Activated T-cell treated with anti-CD3 and anti-CD28 coated beads, Interleukin-2, amount 50 U/mL, for 4 hours (primary cell): ENCODE results near the gene LRRC63. TPM values are rescaled to one million over a fixed set of nuclear protein-coding genes. Genes with fewer than 3 reads are reported as not detected.

Experiments used
- ATAC-seq, 2 donors: fragments of 200-7000 bp; cut with Tn5 transposase; one replicate each; pipeline ENCODE4 v1.10.0; 2021
- DNase-seq: peaks from one replicate; pipeline ENCODE4 v3.0.0-alpha.2; 2020
- H3K27me3 Mint-ChIP-seq: one replicate; pipeline ENCODE4 v1.8.0; 2021; ENCODE audit warnings: low read depth, mixed read lengths
- H3K36me3 Mint-ChIP-seq: one replicate; pipeline ENCODE4 v1.8.0; 2022; ENCODE audit warnings: mixed read lengths; ENCODE audit not compliant: insufficient read depth
- H3K4me1 Mint-ChIP-seq: one replicate; pipeline ENCODE4 v1.8.0; 2021; ENCODE audit warnings: low read depth, mixed read lengths
- H3K4me3 Mint-ChIP-seq: one replicate; pipeline ENCODE4 v1.8.0; 2021; ENCODE audit warnings: mild to moderate bottlenecking, moderate library complexity, mixed read lengths
- H3K9me3 Mint-ChIP-seq: one replicate; pipeline ENCODE4 v1.8.0; 2021; ENCODE audit warnings: mixed read lengths
- total RNA-seq, 3 donors: library from RNA; stranded (reverse); gene quantifications; one replicate each; pipeline ENCODE4 v1.2.1, GENCODE V29; 2021

LRRC63 gene
- total RNA-seq, 3 donors from 2014 or later, result 0.16 TPM; not detected in 2

DNA sequence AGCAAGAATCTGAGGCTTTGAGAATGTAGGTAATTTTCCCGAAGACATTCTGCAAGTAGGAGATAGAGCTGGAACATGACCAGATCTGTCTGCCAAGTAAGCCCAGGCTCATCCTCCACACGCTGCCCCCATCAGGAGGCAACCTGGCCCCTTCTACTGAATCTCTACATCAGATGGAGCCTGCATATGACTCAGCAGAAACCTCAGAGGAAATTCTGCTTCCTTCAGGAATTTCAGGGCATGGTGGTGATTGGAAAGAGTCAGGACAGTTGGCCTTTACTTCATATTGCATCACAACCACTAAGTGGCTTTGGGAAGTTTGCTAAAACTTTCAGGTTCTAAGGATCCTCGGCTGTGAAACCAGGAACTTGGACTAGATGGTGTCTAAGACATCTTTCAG lies 85.2 kb downstream of the LRRC63 start:
- peaks cover 4% of the 10 kb centered on the region for H3K9me3 Mint-ChIP-seq
- peaks cover 47% of the 10 kb centered on the region for H3K4me1 Mint-ChIP-seq
- ATAC-seq (no peak), DNase-seq (no peak)
- no peaks in the 10 kb centered on the region for H3K27me3 Mint-ChIP-seq
- H3K36me3 Mint-ChIP-seq, result no peaks in the 10 kb centered on the region
- H3K4me3 Mint-ChIP-seq, result no peak overlapping the region

DNA sequence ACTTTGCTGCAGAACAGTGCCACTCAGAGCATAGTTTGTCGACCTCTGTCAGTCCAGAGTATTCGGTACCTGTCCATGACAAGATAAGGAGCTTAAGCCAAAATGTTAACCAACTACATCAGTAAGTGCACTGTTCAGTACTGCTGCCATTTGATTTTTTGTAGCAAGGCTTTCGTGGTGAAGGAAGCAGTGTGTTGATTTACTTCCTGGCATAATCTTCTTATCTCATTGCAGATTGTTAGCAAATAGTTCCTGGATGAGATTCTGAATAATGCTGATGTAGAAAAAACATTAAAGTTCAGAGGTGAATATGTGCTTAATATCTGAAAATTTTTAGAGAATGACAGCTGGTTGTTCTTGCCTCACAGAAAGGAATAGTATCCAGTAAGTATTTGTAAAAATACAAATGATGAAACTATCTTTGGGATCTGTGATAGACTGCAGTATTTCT lies 85.7 kb downstream of the LRRC63 start:
- H3K36me3 Mint-ChIP-seq, result no peaks in the 10 kb centered on the region
- no peaks in the 10 kb centered on the region for H3K27me3 Mint-ChIP-seq
- H3K4me3 Mint-ChIP-seq, result no peak overlapping the region
- no peak for ATAC-seq
- H3K9me3 Mint-ChIP-seq, result peaks cover 8% of the 10 kb centered on the region
- peaks cover 47% of the 10 kb centered on the region for H3K4me1 Mint-ChIP-seq
- no peak for DNase-seq

DNA sequence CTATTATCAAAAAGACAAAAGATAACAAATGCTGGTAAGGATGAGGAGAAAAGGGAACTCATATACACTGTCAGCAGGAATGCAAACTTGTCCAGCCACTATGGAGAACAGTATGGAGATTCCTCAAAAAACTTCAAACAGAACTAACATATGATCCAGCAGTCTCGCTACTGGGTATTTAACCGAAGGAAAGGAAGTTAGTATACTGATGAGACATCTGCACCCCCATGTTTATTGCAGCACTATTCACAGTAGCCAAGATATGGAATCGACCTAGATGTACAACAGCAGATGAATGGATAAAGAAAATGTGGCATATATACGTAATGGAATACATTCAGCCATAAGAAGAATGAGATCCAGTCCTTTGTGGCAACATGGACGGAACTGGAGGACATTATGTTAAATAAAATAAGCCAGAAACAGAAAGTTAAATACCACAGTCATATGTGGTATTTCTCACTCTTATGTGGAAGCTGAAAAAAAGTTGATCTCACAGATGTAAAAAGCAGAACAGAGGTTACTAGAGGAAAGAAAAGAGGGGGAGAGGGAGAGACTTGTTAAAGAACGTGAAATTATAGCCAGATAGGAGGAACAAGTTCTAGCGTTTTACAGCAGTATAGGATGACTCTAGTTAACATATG lies 92.1 kb downstream of the LRRC63 start:
- no peak for DNase-seq
- peaks cover 15% of the 10 kb centered on the region for H3K9me3 Mint-ChIP-seq
- peak; percentile 61 to 72 for ATAC-seq

DNA sequence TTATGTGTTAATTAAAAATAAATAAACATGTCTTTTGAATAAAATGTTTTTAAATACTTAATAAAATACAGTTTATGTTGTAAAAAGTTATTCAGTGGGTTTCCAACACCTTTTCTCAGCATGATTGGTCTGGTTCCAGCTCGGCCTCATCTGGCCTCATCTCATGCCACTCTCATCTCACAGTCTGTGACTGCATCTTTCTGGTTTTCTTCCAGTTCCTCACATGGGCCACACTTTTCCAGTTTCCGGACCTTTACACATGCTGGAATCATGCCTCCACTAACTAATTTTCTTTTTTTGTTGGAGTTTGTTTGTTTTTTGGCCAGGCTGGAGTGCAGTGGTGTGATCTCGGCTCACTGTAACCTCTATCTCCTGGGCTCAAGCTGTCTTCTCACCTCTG lies 92.8 kb downstream of the LRRC63 start:
- Mint-ChIP-seq H3K9me3 (peaks cover 15% of the 10 kb centered on the region), H3K4me3 (peak overlapping the region; percentile 23)

More for the DNA sequence above, 92.1 kb downstream of the LRRC63 start:
- no peaks in the 10 kb centered on the region for H3K27me3 Mint-ChIP-seq
- H3K36me3 Mint-ChIP-seq, result peaks cover 1% of the 10 kb centered on the region
- H3K4me1 Mint-ChIP-seq, result peaks cover 17% of the 10 kb centered on the region
- H3K4me3 Mint-ChIP-seq, result peak overlapping the region; percentile 19

DNA sequence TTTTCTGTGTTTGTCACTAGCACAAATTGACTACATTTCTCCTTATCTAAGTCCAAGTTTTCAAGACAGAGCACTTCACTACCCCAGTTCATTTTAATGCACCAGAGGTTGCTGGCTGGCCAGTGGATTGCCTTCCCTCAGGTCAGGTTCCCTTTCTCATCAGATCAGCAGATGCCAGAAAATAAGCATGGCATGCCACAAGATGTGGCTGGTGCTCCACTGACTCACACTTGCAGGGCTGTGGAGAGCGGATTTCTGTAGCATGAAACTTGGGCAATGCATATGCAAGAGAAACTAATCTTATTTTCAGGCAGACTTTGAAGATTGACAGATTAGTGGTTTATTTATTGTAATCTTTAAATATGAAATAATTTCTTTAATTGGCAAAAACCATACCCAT lies 95.8 kb downstream of the LRRC63 start:
- peaks cover 14% of the 10 kb centered on the region for H3K9me3 Mint-ChIP-seq
- ATAC-seq, result no peak
- H3K36me3 Mint-ChIP-seq, result peaks cover 8% of the 10 kb centered on the region
- no peak overlapping the region for H3K4me3 Mint-ChIP-seq
- no peaks in the 10 kb centered on the region for H3K27me3 Mint-ChIP-seq
- H3K4me1 Mint-ChIP-seq, result peaks cover 15% of the 10 kb centered on the region
- DNase-seq, result no peak

More for the DNA sequence above, 92.8 kb downstream of the LRRC63 start:
- Mint-ChIP-seq H3K27me3 (no peaks in the 10 kb centered on the region), H3K4me1 (peaks cover 15% of the 10 kb centered on the region), H3K36me3 (peaks cover 1% of the 10 kb centered on the region)
- DNase-seq (no peak), ATAC-seq (no peak)

DNA sequence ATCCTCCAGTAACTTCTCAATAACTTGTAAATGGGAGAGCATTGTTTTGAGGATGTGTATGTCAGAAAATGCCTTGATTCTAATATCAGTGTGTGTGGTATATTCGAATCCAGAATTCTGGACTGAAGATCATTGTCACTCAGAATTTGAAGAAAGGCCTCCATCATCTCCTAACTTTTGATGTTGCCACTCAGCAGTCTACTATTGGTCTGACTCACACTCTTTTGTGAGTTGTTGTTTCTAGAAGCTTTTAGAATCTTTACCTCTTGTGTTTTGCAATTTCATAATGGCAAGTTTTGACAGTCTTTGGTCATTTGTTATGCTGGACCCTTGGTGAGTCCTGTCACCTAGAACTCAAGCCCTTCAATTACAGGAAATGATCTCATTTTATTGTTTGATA lies 98.3 kb downstream of the LRRC63 start:
- peaks cover 14% of the 10 kb centered on the region for H3K36me3 Mint-ChIP-seq
- no peak for ATAC-seq
- no peak overlapping the region for H3K4me3 Mint-ChIP-seq
- no peak for DNase-seq
- peaks cover 7% of the 10 kb centered on the region for H3K9me3 Mint-ChIP-seq
- peaks cover 13% of the 10 kb centered on the region for H3K4me1 Mint-ChIP-seq
- no peaks in the 10 kb centered on the region for H3K27me3 Mint-ChIP-seq

DNA sequence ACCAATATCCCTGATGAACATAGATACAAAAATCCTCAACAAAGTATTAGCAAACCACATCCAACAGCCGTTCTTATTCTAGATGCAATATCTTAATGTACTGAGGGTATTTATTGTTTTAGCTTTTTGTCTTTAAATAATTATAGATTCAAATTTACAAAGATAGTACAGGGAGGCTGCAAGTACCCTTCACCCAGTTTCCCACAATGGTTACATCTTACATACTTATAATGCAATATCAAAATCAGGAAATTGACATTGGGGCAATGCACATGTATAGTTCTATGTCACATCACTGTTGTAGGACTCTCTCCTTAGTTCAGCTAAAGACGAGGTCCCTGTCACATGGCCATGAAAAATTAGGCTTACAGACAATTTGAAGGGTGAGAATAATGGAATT lies 99.5 kb downstream of the LRRC63 start:
- DNase-seq (no peak), ATAC-seq (no peak)
- H3K27me3 Mint-ChIP-seq, result no peaks in the 10 kb centered on the region
- peaks cover 15% of the 10 kb centered on the region for H3K4me1 Mint-ChIP-seq
- H3K9me3 Mint-ChIP-seq, result peaks cover 7% of the 10 kb centered on the region
- H3K36me3 Mint-ChIP-seq, result peaks cover 17% of the 10 kb centered on the region
- no peak overlapping the region for H3K4me3 Mint-ChIP-seq

DNA sequence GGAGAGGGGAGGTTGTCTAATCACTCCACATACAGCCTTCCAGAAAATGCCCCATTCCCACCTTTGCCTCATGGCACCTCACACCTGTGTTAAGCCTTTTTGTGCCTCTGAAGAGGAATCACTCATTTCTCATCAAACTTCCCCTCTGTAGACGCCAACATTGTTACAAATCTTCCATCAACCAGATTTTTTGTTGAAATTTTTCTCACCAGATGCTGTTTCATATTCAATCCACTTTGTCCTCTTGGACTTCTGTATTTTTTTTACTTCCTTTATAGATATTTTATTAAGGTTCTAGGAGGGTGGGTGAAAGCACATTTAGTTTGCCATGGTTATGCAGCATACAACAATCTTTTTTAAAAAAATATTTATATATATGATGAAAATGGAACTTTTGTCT lies 101.3 kb downstream of the LRRC63 start:
- ATAC-seq, result no peak
- H3K4me3 Mint-ChIP-seq, result no peak overlapping the region
- peaks cover 17% of the 10 kb centered on the region for H3K4me1 Mint-ChIP-seq
- H3K27me3 Mint-ChIP-seq, result no peaks in the 10 kb centered on the region
- H3K9me3 Mint-ChIP-seq, result peaks cover 7% of the 10 kb centered on the region
- peaks cover 22% of the 10 kb centered on the region for H3K36me3 Mint-ChIP-seq
- DNase-seq, result no peak

DNA sequence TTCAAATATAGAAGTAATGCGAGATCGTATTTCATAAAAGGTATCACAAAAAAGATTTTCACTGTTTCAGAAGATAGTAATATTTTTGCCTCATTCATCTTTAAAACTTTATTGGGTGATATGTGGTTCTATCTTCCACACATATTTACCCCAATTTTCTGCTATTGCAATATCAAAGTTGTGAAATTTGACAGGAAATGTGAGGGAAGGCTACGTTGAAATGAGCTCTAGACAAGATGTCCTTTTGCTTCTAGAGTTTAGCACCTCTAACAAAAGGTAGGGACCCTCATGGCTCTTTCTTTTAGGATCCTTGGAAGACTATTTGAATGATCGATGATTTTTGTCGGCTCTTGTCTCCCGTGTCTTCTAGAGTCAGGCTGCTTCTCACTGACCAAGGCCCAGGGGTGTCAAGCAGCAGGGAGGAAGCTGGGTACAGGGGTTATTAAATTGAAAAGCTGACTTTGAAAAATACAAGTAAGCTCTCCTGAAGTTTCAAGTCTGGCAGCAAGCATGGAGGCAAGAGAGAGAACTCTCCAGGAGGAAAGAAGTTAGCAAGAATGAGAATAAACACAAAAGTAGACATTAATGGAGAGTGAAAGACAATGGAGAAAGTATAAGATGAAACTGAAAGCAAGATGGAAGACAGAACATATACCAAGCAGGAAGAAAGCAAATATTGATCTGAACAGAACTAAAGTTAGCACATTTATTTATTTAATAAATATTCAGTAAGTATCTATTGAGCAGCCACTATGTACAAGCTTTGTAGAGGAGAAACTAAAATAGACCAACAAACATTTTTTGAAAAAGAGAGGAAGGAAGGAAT lies 101.9 kb downstream of the LRRC63 start:
- ATAC-seq, result no peak
- H3K36me3 Mint-ChIP-seq, result peaks cover 20% of the 10 kb centered on the region

DNA sequence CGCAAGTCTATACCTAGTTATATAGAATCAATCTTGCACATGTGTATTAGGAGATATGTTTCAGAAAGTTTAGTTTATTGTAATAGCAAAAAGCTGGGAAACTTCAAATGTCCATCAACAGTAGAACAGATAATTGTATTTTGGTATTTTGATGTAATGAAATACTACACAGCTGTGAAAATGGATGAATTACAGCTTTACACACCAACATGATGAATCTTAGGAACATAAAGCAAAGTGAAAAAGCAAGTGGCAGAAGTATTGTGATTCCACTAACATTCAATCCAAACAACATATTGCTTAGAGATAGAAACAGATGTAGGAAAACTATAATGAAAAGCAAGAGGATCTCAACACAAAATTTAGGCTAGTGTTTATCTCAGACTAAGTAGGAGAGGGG lies 102.9 kb downstream of the LRRC63 start:
- no peak for ATAC-seq
- Mint-ChIP-seq H3K9me3 (peaks cover 5% of the 10 kb centered on the region), H3K4me1 (peaks cover 26% of the 10 kb centered on the region), H3K4me3 (no peak overlapping the region), H3K36me3 (peaks cover 20% of the 10 kb centered on the region), H3K27me3 (no peaks in the 10 kb centered on the region)
- no peak for DNase-seq

More for the DNA sequence above, 101.9 kb downstream of the LRRC63 start:
- DNase-seq, result no peak
- Mint-ChIP-seq H3K4me1 (peaks cover 20% of the 10 kb centered on the region), H3K9me3 (peaks cover 7% of the 10 kb centered on the region), H3K4me3 (peak overlapping the region; percentile 19), H3K27me3 (no peaks in the 10 kb centered on the region)

DNA sequence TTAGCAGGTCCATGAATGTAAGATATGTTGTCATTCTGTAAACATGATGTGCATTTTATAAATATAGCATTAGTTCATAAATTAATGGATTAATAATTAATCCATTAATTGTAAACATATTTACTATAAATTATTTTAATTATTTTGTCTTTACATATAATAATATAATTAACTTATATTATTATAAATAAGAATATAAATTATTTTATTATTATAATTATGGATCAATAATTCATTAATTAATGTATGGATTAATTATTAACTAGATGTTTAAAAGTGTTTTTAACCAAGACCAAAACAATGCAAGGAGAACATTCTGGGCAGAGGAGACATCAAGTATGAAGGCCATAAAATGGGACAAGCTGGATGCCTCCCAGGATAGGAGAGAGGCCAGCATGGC lies 103.3 kb downstream of the LRRC63 start:
- H3K4me3 Mint-ChIP-seq, result no peak overlapping the region
- peaks cover under 1% of the 10 kb centered on the region for H3K9me3 Mint-ChIP-seq
- ATAC-seq, result no peak
- no peaks in the 10 kb centered on the region for H3K27me3 Mint-ChIP-seq
- peaks cover 26% of the 10 kb centered on the region for H3K4me1 Mint-ChIP-seq
- no peak for DNase-seq
- H3K36me3 Mint-ChIP-seq, result peaks cover 18% of the 10 kb centered on the region

DNA sequence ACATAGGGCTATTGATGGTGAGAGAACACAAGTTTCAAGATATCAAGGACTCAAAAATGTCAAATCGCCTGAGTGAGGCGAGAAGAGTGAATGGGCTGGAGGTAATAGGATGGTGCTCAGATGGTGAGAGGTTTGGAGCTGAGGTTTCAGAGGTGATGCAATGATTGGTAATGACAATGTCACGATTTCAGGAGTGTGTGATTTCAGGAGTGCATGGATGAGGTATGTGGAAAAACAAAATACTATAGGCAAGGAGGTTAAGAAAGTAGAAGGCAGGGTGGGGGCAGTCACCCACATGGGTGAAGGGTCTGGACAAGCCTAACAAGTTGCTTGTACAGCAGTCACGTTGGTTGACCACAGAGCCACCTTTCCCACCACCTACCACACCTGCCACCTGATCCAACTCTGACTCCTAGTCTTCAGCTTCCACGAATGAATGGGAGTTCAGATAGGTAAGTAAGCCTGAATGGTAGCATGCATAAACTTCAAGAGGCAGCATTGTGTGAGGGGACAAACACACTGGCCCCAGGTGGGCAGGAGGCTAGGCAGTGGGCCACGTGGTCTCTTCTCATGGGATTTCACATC lies 103.9 kb downstream of the LRRC63 start:
- Mint-ChIP-seq H3K9me3 (no peaks in the 10 kb centered on the region), H3K4me1 (peaks cover 30% of the 10 kb centered on the region), H3K36me3 (peaks cover 18% of the 10 kb centered on the region), H3K27me3 (no peaks in the 10 kb centered on the region), H3K4me3 (no peak overlapping the region)
- DNase-seq (no peak), ATAC-seq (no peak)

DNA sequence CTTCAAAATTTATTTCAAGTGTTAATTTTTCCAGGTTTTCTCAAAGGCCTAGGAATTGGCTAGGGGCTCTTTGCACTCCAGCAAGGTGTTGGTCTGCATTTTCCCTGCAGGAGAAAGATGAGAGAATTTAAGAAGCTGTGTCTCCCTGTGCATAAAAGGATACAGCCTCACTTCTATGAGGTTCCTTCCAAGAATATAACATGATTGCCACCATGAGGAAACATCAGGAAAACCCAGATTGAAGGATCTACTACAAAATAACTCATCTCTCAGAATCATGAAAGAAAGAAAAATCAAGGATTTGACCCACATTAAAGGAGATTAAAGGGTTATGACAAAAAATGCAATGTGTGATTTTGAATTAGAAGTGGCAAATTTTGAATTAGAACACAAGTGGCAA lies 105.4 kb downstream of the LRRC63 start:
- DNase-seq (no peak), ATAC-seq (no peak)
- Mint-ChIP-seq H3K9me3 (no peaks in the 10 kb centered on the region), H3K36me3 (peaks cover 13% of the 10 kb centered on the region), H3K4me3 (no peak overlapping the region), H3K4me1 (peaks cover 42% of the 10 kb centered on the region), H3K27me3 (no peaks in the 10 kb centered on the region)

DNA sequence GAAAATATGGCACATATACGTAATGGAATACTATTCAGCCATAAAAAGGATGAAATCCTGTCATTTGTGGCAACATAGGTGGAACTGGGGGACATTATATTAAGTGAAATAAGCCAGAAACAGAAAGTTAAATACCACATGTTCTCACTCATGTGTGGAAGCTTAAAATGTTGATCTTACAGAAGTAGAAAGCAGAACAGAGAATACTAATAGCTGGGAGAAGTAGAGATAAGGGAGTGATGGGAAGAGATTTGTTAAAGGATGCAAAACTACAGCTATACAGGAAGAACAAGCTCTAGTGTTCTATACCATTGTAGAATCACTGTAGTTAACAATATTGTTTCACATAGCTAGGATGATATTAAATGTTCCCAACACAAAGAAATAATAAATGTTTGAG lies 107.3 kb downstream of the LRRC63 start:
- DNase-seq, result no peak
- peaks cover 2% of the 10 kb centered on the region for H3K27me3 Mint-ChIP-seq
- no peaks in the 10 kb centered on the region for H3K9me3 Mint-ChIP-seq
- no peak overlapping the region for H3K4me3 Mint-ChIP-seq
- ATAC-seq, result no peak
- H3K4me1 Mint-ChIP-seq, result peaks cover 32% of the 10 kb centered on the region
- peaks cover 10% of the 10 kb centered on the region for H3K36me3 Mint-ChIP-seq
